ENCODE results near the gene MORC2.

DNA sequence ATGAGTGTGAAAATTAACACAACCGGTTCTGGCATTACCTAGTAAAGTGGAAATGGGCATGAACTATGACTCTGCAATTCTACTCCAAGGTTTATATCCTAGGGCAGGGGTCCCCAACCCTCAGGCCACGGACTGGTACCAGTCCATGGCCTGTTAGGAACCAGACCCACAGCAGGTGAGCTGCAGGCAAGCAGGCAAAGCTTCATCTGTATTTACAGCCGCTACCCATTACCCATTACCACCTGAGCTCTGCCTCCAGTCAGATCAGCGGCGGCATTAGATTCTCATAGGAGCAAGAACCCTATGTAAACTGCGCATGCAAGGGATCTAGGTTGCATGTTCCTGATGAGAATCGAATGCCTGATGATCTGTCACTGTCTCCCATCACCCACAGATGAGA lies 49.8 kb downstream of the MORC2 start:
- TF ChIP-seq FOXK2 (IDR thresholded peaks at IDR 0.05), result no peak
- TF ChIP-seq TARDBP (IDR thresholded peaks at IDR 0.05), result no peak
- TF ChIP-seq ELF4 (IDR thresholded peaks at IDR 0.05), result no peak
- no peak for TF ChIP-seq ARNT (IDR thresholded peaks at IDR 0.05)
- no peak for TF ChIP-seq SP1 (IDR thresholded peaks at IDR 0.05)
- TF ChIP-seq BHLHE40 (IDR thresholded peaks at IDR 0.05; ENCODE audit: borderline replicate concordance), result no peak

All from HEK293T (cell line).